ENCODE results near the gene SASH3.

Gene SASH3

DNA sequence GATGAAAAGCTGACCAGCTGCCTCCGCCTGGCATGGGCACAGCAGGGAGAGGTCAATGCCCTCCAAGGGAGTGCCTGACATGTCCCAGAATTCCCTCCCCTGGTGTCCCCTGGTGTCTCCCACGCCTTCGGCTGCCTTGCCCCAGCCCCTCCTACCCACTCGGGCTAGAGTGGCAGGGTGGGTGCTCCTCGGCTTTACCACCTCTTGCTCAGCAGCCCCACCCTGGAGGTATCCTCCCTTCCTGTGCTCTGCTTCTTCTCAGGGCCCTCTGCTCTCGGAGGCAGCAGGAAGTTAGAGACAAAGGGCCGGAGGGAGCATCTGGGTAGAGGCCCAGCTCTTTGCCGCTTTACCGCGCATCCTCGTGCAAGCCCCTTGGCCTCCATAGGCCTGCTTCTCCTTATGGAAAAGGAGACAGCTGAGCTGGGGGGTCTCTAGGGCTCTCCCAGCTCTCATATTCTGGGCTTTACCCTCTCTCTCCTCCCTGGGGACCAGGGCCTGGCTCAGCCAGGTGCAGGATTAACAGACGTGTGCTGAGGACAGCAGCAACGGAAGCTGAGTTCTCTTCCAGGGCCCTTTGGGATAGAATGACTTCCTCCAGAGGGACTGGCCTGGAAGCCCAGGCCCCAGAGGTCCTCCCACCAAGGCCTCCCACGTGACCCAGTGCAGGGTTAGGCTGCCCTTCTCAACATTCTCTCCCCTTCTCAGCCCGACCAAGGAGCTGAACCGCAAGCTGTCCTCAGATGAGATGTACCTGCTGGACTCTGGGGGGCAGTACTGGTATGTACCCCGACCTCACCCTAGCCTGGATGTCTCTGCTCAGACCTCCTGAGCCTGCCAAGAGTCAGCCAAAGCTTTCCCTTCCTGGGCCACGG lies 23.7 kb upstream of the SASH3 start:
- no peak overlapping the region for H3K27ac ChIP-seq
- no peak for DNase-seq (ENCODE audit: low read depth, low spot score)

DNA sequence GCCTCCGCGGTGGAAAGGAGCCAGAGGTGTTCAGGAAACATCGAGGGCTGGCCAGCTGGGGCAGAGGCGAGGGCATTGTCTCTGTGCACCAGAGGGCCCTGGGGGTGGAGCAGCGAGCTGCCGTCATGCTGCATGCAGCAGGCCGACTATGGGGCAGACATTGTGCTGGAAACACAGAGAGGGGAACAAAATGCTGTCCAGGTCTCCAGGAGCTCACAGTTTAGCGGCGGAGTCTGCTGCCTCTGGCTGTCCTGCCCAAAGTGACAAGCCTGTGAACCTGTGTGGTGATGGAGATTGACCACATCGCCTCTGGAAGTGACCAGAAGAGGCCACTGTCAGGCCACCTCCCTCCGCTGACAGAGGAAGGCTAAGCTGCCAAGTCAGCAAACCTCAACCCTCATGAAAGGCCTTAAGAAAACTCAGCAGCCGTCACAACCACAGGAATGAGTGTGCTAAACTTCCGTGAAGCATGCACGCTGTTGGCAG lies 20.1 kb upstream of the SASH3 start:
- DNase-seq (ENCODE audit: low read depth, low spot score), result peak; percentile 37
- no peak overlapping the region for H3K27ac ChIP-seq

DNA sequence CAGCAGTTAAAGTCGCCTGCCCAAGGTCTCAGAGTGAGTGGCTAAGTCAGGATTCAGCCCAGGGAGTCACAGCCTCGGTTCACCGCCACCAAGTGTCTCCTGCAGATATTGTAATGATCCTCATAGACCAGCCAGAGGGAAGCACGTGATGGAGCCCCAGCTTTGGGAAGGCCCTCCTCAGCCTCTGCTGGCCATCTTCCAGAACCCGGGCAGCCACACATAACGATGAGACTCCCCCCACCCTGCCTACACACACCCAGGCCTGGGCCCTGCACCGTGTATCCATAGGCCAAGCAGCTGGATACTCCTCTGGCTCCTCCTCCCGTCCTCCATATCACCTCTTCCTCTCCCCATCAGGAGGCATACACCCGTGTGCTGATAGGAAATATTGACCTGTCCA lies 19.6 kb upstream of the SASH3 start:
- H3K27ac ChIP-seq, result no peak overlapping the region
- no peak for DNase-seq (ENCODE audit: low read depth, low spot score)

DNA sequence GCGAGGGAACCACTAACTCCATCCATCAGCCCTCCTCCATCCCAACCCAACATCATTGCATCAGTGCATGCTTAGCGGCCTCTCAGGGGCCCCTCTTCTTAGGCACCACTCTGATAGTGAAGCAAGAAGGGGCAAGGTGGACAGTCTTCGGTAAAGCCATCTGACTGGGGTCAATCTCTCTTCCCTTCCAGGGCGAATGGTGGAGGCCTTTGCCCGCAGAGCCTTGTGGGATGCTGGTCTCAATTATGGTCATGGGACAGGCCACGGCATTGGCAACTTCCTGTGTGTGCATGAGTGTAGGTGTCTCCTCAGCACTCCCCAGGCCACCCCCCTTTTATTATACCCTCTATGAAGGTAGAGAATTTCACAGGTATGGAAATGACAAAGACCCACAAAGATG lies 18.8 kb upstream of the SASH3 start:
- DNase-seq (ENCODE audit: low read depth, low spot score), result no peak
- no peak overlapping the region for H3K27ac ChIP-seq

DNA sequence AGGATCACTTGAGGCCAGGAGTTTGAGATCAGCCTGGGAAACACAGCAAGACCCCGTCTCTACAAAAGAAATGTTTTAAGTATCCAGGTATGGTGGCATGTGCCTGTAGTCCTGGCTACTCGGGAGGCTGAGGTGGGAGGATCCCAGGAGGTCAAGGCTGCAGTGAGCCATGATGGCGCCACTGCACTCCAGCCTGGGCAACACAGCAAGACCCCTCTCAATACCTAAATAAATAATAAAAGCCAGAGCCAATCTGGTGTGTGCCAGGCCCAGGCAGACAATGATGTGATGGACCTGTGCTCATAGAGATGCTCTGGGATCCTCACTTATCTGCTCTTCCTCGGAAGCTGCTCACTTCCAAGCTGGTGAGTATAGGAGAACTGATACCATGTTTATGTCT lies 18.2 kb upstream of the SASH3 start:
- H3K27ac ChIP-seq, result no peak overlapping the region
- DNase-seq (ENCODE audit: low read depth, low spot score), result no peak

DNA sequence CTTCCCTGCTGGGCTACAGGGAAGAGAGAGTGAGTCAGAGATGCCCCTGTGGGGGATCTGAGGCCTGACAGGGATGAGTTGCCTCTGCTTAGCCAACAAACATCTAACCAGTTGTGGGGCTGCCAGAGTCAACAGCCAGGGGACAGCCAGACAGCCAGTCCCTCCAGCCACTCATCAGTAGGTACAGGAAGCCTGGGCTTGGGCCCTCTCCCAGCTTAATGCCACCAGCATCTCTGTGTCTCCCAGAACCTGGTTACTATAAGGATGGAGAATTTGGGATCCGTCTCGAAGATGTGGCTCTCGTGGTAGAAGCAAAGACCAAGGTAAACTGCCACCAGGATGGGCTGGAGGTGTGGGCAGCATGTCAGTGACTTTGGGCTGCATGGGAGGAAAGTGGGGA lies 17.3 kb upstream of the SASH3 start:
- no peak overlapping the region for H3K27ac ChIP-seq
- no peak for DNase-seq (ENCODE audit: low read depth, low spot score)

DNA sequence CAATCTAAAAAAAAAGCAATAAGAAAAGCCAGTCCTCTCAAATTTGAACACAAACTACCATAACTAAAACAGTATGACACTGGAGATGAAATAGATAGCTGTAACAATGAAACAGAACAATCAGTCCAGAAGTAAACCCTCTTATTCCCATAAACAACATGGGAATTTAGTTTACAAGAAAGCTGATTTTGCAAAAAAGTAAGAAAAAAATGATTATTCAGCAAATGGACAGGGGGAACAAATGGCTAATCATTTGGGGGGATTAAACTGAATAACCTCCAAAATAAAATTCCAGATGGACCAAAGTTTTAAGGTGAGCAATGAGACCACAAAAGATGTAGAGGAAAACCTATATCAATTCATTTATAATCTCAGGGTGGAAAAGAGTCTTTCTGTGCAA lies 16.1 kb upstream of the SASH3 start:
- DNase-seq (ENCODE audit: low read depth, low spot score), result no peak

DNA sequence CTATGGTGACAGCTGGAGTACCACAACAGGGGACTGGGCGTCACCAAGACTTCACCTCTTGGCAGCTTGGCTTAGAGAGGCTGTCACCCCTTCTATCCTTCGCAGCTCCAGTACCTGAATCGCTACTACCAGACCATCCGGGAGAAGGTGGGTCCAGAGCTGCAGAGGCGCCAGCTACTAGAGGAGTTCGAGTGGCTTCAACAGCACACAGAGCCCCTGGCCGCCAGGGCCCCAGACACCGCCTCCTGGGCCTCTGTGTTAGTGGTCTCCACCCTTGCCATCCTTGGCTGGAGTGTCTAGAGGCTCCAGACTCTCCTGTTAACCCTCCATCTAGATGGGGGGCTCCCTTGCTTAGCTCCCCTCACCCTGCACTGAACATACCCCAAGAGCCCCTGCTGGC lies 11.6 kb upstream of the SASH3 start:
- no peak overlapping the region for H3K27ac ChIP-seq
- no peak for DNase-seq (ENCODE audit: low read depth, low spot score)

More for the DNA sequence above, 16.1 kb upstream of the SASH3 start:
- H3K27ac ChIP-seq, result no peak overlapping the region

DNA sequence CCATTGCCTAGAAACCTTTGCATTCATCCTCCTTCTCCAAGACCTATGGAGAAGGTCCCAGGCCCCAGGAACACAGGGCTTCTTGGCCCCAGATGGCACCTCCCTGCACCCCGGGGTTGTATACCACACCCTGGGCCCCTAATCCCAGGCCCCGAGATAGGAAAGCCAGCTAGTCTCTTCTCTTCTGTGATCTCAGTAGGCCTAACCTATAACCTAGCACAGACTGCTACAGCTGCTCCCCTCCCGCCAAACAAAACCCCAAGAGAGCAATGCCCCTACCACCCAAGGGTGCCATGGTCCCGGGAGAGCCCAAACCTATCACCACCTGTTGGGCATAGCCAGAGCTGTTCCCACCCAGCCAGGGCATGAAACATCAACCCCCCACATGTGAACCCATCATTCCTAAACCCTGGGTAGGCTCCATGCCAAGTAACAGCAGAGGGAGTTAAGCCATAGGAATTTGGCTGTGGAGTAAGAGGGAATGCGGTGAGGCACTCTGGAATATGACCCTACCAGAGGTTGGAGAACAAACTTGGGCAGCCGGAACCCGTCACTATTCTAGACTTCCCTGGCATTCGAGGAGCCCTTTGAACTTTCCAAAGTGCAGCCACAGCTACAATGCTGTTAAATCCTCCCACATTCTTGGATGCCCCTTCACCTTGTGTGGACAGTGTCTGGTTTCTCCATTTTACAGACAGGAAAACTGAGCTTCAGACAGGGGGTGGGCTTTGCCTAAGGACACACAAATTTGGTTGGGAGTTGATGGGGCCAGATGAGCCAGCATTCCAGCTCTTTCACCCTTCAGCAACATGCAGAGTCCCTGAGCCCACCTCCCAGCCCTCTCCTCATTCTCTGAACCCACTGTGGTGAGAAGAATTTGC lies 10.9 kb upstream of the SASH3 start:
- no peak overlapping the region for H3K27ac ChIP-seq

DNA sequence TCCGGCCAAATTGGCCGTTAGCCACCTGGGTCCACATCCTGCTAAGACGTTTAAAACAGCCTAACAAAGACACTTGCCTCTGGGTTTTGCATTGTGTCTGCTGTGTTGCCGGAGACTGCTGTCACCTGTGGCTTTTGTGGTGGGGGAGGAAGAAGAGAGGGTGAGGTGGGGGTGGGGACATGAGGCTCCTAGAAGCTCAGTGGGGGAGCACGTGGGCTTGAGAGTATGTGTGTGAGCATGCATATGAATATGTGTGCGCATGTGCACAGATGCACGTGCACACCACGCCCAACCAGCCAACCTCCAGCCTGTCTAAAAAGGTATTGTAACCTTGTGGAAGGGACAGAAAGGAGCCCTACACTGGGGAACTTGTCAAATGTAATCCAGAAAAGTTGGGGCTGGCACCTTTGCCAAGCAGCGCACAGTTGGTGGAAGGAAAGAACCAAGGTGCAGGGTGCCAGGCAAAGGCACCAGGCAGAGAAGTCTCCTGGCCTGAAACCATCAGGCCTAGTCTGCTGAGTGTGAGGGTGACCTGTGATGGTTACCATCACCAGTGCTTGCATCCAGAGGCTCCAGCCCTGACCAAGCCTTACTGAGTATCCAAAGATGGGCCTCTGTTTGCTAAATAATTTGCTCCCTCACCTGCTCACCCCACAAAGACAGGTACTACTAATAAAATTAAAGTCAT lies 10.1 kb upstream of the SASH3 start:
- H3K27ac ChIP-seq, result no peak overlapping the region
- no peak for DNase-seq (ENCODE audit: low read depth, low spot score)

More for the DNA sequence above, 10.9 kb upstream of the SASH3 start:
- DNase-seq (ENCODE audit: low read depth, low spot score), result no peak

DNA sequence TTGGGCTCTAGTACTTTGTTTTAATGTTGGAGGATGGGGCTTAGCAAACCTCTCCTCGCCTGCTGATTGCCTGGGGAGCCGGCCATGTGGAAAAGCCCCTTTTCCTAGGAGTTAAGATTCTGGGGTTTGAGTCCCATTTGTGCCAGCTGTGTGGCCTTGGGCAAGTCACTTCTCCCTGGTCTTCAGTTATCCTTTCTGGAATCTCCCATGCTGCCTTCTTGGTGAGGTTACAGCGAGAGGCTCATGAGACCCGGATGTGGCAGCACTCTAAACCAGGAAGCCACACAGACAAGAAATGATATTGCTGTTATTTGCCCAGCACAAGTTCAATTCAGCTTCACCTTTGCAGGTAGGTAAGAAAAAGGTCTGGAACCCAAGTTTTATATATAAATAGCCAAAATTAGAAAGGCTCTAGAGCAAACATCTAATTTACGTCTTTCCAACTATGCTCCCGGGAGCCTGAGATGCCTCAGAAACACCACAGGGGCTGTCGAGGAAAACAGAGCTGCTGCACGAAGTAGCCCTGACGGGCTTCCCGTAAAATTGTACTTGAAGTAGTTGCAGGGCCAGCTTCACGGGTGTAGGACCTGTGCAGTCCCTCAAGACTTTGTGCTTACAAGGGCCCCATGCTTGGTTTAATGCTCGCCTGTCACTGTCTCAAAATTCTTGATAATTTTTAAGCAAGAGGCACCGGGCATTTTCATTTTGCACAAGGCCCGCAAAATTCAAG lies 8.3 kb upstream of the SASH3 start:
- DNase-seq (ENCODE audit: low read depth, low spot score), result no peak
- H3K27ac ChIP-seq, result no peak overlapping the region

DNA sequence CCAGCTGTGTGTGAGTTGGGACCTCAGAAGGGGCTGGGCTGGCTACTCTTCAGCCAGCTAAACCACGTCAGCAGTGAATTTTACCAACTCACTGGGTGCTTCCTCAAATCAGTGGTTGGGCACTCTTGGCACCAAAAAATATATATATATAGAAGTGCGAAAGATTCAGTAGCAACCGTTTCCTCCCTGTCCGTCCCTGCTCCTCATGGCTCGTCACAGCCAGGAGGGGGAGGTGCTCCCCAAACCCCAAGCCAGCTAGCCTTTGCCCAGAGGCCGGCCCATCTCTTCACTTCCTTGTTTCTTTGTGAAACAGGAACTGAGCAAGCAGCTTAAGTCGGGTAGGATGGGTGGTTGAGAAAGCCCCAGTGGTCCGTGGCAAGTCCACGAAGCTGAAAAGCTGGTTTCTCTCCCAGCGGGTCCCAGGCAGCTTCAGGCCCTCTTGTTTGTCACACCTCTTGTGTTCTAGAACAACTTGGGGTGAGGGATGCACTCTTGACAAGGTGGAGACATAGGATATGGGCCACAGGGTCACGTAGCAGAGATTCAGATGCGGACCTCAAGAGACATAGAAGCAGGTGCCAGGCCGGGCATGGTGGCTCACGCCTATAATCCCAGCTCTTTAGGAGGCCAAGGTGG lies 6.8 kb upstream of the SASH3 start:
- H3K27ac ChIP-seq, result no peak overlapping the region

DNA sequence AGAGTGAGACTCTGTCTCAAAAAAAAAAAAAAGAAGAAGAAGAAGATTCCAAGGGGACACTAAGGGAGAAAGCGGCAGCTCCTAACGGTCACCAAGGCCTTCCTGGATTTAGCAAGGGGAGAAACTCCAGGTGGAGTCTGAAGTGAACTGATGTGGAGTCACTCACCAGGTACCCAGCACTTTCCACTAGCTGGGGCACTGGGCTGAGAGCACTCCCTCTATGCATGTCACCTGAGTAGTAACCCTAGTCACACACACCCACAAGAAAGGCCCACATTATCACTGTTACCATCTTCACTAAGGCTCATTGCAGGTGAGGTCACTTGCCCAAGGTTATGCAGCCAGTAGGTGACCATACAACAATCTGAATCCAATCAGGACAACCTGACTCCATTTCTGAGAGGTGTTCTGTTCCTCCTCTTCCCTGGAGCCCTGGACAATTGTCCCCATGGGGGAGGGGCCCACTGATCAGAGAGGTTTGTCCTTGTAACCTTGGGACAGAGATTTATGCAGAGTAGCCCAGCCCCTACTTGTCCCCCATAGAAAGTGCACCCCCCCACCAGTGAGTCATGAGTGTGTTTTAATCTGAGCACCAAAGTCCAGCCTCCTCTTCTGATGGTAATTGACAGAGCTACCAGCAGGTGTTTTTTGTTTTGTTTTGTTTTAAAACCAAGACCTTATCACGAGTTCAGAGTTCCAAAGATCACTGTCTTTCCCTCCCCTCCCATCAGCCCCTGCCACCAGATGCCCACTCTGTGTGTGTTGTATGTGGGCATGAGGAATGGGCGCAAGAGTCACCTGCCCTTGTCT lies 5.9 kb upstream of the SASH3 start:
- no peak overlapping the region for H3K27ac ChIP-seq

More for the DNA sequence above, 6.8 kb upstream of the SASH3 start:
- no peak for DNase-seq (ENCODE audit: low read depth, low spot score)

DNA sequence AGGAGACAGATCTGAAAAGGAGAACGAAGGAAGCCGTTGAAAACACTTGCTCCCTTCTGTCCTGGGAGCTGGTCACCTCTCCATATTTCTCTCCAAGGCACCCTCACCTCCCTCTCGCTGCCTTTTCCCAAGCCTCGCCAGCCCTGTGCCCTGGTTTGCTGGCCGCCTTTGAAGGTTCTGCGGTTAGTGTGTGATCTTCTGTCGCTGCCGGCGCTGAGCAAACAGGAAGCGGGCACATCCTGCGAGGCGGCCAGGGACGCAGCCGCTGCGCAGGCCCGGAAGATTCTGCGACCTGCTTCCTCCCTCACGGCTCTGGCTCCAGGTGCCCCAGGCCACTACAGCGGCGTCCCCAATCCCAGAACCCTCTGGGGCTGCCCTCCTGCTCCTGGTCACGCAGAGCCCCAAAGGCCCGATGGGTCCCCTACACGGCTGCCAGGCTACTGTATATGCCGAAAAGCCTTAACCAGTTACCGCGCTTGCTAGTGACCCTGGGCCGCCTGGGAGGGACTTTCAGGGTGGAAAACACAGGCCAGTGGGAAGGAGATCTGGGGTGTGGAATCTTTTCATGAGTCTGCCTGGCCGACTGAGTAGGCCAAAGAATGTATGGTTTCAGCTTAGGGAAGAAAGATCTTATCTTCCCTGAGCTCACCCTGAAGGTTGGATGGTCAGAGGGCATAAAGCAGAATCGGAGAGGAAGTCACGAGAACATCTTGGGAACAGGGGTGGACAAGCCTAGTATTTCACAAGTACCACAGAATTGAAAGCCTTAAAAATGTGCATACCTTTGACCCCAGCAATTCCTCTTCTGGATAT lies 2.3 kb upstream of the SASH3 start:
- DNase-seq (ENCODE audit: low read depth, low spot score), result no peak

More for the DNA sequence above, 5.9 kb upstream of the SASH3 start:
- no peak for DNase-seq (ENCODE audit: low read depth, low spot score)

DNA sequence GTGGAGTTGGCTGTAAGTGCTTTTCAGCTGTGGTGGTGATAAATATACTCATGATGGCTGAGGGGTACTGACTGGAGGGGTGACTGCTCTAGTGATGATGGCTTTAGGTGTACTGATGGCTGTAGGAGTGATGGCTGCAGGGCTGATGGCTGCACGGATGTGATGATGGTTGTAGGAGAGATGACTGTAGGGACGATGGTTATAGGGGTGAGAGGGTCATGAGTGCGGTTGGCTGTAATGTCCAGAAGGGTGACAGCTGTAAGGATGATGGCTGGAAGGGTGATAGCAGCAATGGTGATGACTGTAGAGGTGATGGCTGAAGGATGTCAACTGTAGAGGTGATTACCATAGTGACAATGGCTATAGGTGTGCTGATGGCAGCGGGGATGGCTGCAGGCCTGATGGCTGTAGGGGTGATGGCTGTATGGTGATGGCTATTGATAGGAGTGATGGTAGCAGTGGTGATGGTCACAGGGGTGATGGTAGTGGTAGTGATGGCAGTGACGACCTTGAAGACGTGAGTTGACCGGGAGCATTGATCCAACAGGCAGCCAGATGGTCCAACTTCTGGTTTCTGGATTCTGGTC lies 570 bp upstream of the SASH3 start:
- no peak overlapping the region for H3K27ac ChIP-seq
- no peak for DNase-seq (ENCODE audit: low read depth, low spot score)

More for the DNA sequence above, 2.3 kb upstream of the SASH3 start:
- no peak overlapping the region for H3K27ac ChIP-seq

DNA sequence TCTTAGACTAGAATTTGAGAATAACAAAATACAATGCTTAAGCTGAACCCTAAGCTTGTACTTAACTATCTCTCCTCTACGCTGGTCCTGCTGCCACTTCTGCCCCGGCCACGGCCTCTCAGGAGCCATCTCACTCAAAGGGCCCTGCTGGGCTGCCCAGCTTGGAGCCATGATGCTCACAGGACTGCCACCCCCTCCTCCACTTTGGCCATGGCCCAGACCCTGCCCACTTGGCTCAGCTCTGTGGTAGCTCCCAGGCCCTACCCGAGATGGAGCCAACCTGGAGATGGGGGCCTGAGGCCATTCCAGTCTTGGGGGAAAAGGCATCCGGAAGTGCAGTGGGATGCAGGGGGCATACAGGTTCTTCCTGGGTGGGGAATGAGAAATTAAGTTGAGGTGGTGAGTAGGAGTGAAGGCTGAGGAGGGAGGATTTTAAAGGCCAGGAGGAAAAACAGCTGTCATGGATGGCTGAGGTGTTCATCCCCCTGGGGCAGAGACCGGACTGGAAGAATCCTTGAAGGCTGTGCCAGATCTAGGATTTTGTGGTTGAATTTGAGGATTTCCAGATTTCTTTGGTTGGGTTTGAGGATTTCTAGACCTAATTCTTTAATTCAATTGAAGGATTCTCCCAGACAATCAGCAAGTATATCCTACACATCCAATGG lies 824 bp downstream of the SASH3 start:
- no peak overlapping the region for H3K27ac ChIP-seq
- no peak for DNase-seq (ENCODE audit: low read depth, low spot score)

DNA sequence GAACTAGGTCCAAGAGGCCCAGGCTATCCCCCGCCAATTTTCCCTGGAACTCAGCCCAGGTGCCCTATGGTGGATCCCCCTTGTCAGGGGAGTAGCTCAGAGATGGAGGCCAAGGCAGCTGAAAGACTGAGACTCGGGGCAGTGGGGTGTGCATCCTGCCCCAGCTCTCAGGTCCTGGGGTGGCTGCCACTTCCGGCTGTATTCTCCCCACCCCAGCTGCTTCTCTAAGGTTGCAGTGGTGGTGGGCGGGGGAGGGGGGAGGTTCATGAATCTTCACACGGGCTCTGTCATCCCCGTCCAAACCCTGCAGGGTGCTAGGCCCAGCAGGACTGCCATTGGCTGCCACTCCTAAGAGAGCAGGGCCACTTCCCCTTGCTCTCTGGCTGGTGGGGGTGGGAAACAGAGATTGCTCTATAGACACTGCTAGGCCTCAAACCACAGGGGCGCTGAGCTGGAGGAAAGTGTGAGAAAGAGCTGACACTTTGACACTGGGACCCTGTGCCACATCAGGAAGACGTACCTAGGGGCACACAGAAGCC lies 1.5 kb downstream of the SASH3 start:
- no peak for DNase-seq (ENCODE audit: low read depth, low spot score)
- H3K27ac ChIP-seq, result no peak overlapping the region
